ENCODE data around the gene POU6F2. TPM values are rescaled to one million over a fixed set of nuclear protein-coding genes. Genes with fewer than 3 reads are reported as not detected.

Gene POU6F2
- total RNA-seq, 1 experiment from 2014 or later: not detected

DNA sequence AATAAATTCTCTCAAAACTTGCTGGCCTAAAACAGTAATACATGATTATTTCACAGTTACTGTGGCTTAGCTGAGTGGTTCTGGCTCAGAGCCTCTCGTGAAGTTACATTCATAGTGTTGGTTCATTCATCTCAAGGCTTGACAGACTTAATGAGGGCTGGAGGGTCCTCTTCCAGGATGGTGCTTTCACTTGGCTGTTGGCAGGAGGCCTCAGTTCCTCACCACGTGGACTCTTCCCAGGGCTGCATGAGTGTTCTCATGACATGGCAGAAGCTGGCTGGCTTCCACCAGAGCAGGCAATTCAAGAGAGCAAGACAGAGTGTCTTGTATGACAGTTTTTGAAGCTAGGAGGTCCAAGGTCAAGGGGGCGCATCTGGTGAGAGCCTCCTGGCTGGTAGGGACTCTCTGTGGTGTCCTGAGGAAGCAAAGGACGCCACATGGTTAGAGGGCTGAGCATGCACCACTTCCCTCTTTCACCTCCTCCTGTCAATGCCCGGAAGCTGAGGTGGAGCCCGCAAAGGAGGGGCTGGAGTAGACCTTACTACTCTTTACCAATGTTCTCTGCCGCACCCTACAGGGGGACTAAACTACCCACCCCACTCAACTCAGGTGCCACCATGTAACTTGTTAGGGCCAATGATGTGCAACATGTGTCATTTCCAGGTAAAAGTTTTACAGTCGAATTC is 530.3 kb downstream of the POU6F2 start:
- DNase-seq (ENCODE audit: low spot score): no peak

DNA sequence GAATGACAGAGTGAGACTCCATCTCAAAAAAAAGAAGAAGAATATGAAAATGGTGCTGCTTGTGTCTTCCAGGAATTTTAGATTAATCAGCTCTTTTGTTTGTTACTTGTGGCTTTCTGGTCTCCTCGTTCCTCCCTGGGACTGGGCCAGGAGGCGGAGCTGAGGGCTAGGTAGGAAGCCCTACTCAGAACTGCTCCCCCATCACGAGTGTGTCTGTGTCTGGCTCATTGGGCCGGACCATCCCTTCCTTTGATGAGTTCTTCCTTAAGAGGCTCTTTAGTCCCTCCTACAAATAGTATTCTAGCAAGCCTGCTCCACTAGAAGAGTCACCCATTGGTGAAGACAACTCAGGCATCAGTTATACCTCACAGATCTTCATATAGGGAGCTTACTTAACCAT is 531.7 kb downstream of the POU6F2 start:
- DNase-seq (ENCODE audit: low spot score): no peak

DNA sequence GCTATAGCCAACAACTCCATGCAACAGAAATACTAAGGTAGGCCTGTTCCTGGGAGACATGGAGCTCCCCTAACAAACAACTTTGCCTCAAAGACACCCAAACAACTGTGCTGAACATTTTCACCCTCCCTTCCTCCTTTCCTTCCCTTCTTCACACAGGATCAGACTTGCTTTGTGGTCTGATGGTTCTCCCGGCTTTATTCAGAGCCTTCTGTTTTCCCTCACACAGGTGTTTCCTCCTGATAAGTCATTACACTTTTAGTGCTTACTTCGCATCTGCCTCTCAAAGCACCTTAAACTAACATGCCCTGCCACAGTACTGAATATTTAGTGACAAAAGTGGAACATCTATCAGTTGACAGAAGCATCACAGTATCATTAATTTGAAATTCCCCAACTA is 532.2 kb downstream of the POU6F2 start:
- DNase-seq (ENCODE audit: low spot score): no peak

DNA sequence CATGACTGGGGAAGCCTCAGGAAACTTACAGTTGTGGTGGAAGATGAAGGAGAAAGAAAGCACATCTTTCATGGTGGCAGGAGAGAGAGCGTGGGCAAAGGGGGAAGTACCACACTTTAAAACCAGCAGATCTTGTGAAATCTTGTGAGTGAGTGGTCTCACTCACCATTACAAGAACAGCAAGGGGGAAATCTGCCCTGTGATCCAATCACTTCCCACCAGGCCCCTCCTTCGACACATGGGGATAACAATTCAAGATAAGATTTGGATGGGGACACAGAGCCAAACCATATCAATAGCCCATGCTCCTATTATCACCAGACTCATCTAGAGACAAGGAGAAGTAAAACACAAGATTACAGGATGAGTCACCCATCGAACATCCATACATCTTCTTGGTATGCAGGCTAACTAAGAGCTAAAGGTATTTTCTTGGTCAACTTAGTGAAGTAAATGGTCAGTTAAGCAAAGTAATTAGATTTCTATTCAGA is 533.2 kb downstream of the POU6F2 start:
- DNase-seq (ENCODE audit: low spot score): peak; percentile 65

DNA sequence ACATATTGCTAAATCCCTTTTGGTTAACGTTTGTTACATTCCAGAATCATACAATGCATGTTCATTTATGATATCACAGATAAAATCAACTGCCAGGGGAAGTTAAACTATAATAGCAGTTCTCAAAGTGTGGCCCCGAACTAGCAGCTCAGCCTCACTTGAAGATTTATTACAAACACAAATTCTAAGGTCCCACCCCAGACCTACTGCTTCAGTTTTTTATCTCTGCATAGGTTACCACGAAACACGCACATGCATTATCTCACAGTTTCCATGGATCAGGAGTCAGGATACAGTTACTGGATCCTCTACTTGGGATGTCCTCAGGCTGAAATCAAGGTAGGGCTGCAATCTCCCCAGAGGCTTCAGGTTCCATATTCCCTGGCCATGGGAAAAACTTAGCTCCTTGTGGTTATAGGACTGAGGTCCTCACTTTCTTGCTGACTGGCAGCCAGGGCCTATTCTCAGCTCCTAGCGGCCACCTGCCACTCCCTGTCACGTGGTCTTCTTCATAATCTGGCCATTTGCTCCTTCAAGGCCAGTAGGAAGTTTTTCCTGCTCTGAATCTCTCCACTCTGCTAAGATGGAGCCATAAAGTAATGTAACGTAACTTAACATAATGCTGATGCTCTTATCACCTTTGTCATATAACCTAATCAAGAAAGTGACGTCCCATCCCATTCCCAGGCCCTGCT is 538.0 kb downstream of the POU6F2 start:
- no peak for DNase-seq (ENCODE audit: low spot score)

DNA sequence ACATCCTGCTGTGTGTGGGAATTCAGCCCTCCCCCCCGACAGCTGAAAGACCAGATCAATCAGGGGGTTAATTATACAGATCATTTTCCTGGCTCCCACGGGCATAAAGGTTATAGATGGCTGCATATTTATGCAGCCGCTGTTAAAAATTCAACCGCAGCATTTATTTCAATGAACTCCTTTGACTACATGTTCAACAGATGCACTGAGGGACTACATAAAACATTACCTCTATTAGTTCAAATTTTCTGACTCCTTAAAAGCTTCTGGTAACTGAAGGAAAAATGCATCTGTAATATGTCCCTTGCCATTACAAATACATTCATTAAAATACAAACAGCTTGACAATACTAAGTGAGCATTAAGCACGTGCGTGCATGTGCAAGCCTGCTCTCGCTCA is 538.8 kb downstream of the POU6F2 start:
- no peak for DNase-seq (ENCODE audit: low spot score)

DNA sequence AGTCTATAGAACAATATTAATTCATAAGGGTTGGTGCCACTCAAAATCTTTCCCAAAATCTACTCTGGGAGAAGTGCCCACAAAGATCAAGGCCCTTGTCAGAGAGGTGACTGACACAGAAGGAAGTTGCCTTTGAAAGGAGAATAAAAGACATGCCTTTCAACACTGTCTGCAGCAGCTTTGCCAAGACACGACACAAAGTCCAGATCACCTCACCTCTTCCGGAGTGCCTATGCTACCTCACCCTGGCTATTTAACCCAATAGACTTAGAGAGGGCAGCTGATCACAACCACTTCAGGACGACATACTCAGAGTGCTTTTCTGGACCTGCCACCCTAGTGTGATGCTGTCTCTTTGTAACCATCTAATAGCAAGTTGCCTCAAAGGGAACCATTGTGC is 539.5 kb downstream of the POU6F2 start:
- no peak for DNase-seq (ENCODE audit: low spot score)

Other genes starting within 250 kb of the POU6F2 start
- gene VPS41, start 68.7 kb upstream of the POU6F2 start, total RNA-seq (2014; rRNA removed; shearing (Covaris generic)): 75.2 and 116 TPM in 2 replicates

Measured in A172 (cell line).